ENCODE measurements around the gene S1PR5.
A peak's percentile ranks its signal among the peaks of the same experiment; 100 is the strongest.

S1PR5 gene

GRCh38 chr19:10503002-10503789 is 14.1 kb downstream of the S1PR5 start, which contains the start of gene KEAP1:
TSS of gene KEAP1 (minus strand) at chr19:10503356. CDS start at chr19:10500033, 3,323 bp downstream.
- Histone ChIP-seq H3K4me1 (peaks cover 47% of the 10 kb centered on the region), H3K4me3 (peak within 1 kb of the TSS; percentile 88), H3K9me3 (no peaks in the 10 kb centered on the region), H3K27ac (peak within 1 kb of the TSS; percentile 100), H4K20me1 (peaks cover 25% of the 10 kb centered on the region), H3K27me3 (no peaks in the 10 kb centered on the region), H3K36me3 (peaks cover 22% of the 10 kb centered on the region), H3K4me2 (peak within 1 kb of the TSS; percentile 93), H3K9ac (peak within 1 kb of the TSS; percentile 99)
- TF ChIP-seq Cebpa-rat (IDR thresholded peaks at IDR 0.05) = peak; percentile 68; the same call in 1 of the 2 replicates

GRCh38 chr19:10502524-10503001 is 14.7 kb downstream of the S1PR5 start:
- Histone ChIP-seq H3K36me3 (peaks cover 28% of the 10 kb centered on the region), H4K20me1 (peaks cover 31% of the 10 kb centered on the region), H3K4me3 (peak overlapping the region; percentile 88), H3K9ac (peak overlapping the region; percentile 99), H3K4me2 (peak overlapping the region; percentile 93), H3K4me1 (peaks cover 47% of the 10 kb centered on the region), H3K9me3 (no peaks in the 10 kb centered on the region), H3K27me3 (no peaks in the 10 kb centered on the region), H3K27ac (peak overlapping the region; percentile 100)
- no peak for TF ChIP-seq Cebpa-rat (IDR thresholded peaks at IDR 0.05)

GRCh38 chr19:10501971-10502523 is 15.2 kb downstream of the S1PR5 start:
- H3K9me3 ChIP-seq = no peaks in the 10 kb centered on the region
- H3K9ac ChIP-seq = peak overlapping the region; percentile 99
- peak overlapping the region; percentile 100 for H3K27ac ChIP-seq
- peaks cover 36% of the 10 kb centered on the region for H4K20me1 ChIP-seq
- peak overlapping the region; percentile 93 for H3K4me2 ChIP-seq
- peak overlapping the region; percentile 88 for H3K4me3 ChIP-seq
- peaks cover 33% of the 10 kb centered on the region for H3K36me3 ChIP-seq
- peaks cover 47% of the 10 kb centered on the region for H3K4me1 ChIP-seq
- no peak for TF ChIP-seq Cebpa-rat (IDR thresholded peaks at IDR 0.05)
- no peaks in the 10 kb centered on the region for H3K27me3 ChIP-seq

- H3K9me3 ChIP-seq = no peaks in the 10 kb centered on the region
- no peak overlapping the region for H3K4me3 ChIP-seq
- peaks cover 51% of the 10 kb centered on the region for H3K36me3 ChIP-seq
- peaks cover 47% of the 10 kb centered on the region for H3K4me1 ChIP-seq
- TF ChIP-seq Cebpa-rat (IDR thresholded peaks at IDR 0.05) = no peak
- H4K20me1 ChIP-seq = peaks cover 55% of the 10 kb centered on the region
- no peaks in the 10 kb centered on the region for H3K27me3 ChIP-seq
- no peak overlapping the region for H3K9ac ChIP-seq
- no peak overlapping the region for H3K27ac ChIP-seq
- peak overlapping the region; percentile 6; the same call in 1 of the 2 replicates for H3K4me2 ChIP-seq
Measured at GRCh38 chr19:10500247-10500592, 17.0 kb downstream of the S1PR5 start.

- H3K4me2 ChIP-seq = peak overlapping the region; percentile 6; the same call in 1 of the 2 replicates
- no peak overlapping the region for H3K9ac ChIP-seq
- peaks cover 47% of the 10 kb centered on the region for H3K4me1 ChIP-seq
- no peak overlapping the region for H3K27ac ChIP-seq
- no peak for TF ChIP-seq Cebpa-rat (IDR thresholded peaks at IDR 0.05)
- H4K20me1 ChIP-seq = peaks cover 60% of the 10 kb centered on the region
- no peaks in the 10 kb centered on the region for H3K9me3 ChIP-seq
- no peak overlapping the region for H3K4me3 ChIP-seq
- H3K27me3 ChIP-seq = no peaks in the 10 kb centered on the region
- H3K36me3 ChIP-seq = peaks cover 57% of the 10 kb centered on the region
Measured at GRCh38 chr19:10499550-10500246, 17.5 kb downstream of the S1PR5 start.

- peaks cover 80% of the 10 kb centered on the region for H3K36me3 ChIP-seq
Measured at GRCh38 chr19:10497371-10497770, 19.9 kb downstream of the S1PR5 start.

GRCh38 chr19:10491472-10492047 is 25.7 kb downstream of the S1PR5 start:
- Histone ChIP-seq H3K9me3 (no peaks in the 10 kb centered on the region), H4K20me1 (peaks cover 98% of the 10 kb centered on the region), H3K4me2 (no peak overlapping the region), H3K27me3 (no peaks in the 10 kb centered on the region), H3K4me1 (no peaks in the 10 kb centered on the region), H3K36me3 (peaks cover 100% of the 10 kb centered on the region), H3K27ac (no peak overlapping the region), H3K4me3 (no peak overlapping the region), H3K9ac (no peak overlapping the region)
- no peak for TF ChIP-seq Cebpa-rat (IDR thresholded peaks at IDR 0.05)

More at GRCh38 chr19:10497371-10497770, 19.9 kb downstream of the S1PR5 start:
- H3K27ac ChIP-seq = no peak overlapping the region
- peaks cover 36% of the 10 kb centered on the region for H3K4me1 ChIP-seq
- H3K27me3 ChIP-seq = no peaks in the 10 kb centered on the region
- H4K20me1 ChIP-seq = peaks cover 82% of the 10 kb centered on the region
- no peak overlapping the region for H3K4me2 ChIP-seq
- no peaks in the 10 kb centered on the region for H3K9me3 ChIP-seq
- no peak overlapping the region for H3K9ac ChIP-seq
- H3K4me3 ChIP-seq = no peak overlapping the region
- TF ChIP-seq Cebpa-rat (IDR thresholded peaks at IDR 0.05) = no peak

GRCh38 chr19:10486551-10486950 is 30.7 kb downstream of the S1PR5 start:
- H3K36me3 ChIP-seq = peaks cover 87% of the 10 kb centered on the region
- peaks cover 85% of the 10 kb centered on the region for H4K20me1 ChIP-seq
- no peaks in the 10 kb centered on the region for H3K9me3 ChIP-seq
- no peak overlapping the region for H3K27ac ChIP-seq
- no peak overlapping the region for H3K9ac ChIP-seq
- peaks cover 5% of the 10 kb centered on the region; the same call in 1 of the 2 replicates for H3K4me1 ChIP-seq
- no peak overlapping the region for H3K4me3 ChIP-seq
- no peak for TF ChIP-seq Cebpa-rat (IDR thresholded peaks at IDR 0.05)
- no peak overlapping the region for H3K4me2 ChIP-seq
- no peaks in the 10 kb centered on the region for H3K27me3 ChIP-seq

- Histone ChIP-seq H3K27me3 (no peaks in the 10 kb centered on the region), H3K9ac (no peak overlapping the region), H4K20me1 (peaks cover 8% of the 10 kb centered on the region), H3K9me3 (no peaks in the 10 kb centered on the region), H3K27ac (no peak overlapping the region), H3K36me3 (peaks cover 11% of the 10 kb centered on the region), H3K4me3 (no peak overlapping the region), H3K4me1 (peaks cover 29% of the 10 kb centered on the region), H3K4me2 (peak overlapping the region; percentile 55)
- TF ChIP-seq Cebpa-rat (IDR thresholded peaks at IDR 0.05) = no peak
Measured at GRCh38 chr19:10478903-10479384, 38.3 kb downstream of the S1PR5 start.
